Stimulated activated CD4-positive, alpha-beta T cell treated with anti-CD3 and anti-CD28 coated beads, Interleukin-1b, Interleukin-23, amount 100 ng/mL, for 24 hours (primary cell): ENCODE data around the gene CHRDL2.

ENCODE experiments used
- DNase-seq, 4 experiments: peaks; one replicate each; pipeline ENCODE4 v3.0.0-alpha.2; 2020; ENCODE audit warnings: low read depth in 4 of 4, low spot score in 1 of 4

CHRDL2 gene

DNA sequence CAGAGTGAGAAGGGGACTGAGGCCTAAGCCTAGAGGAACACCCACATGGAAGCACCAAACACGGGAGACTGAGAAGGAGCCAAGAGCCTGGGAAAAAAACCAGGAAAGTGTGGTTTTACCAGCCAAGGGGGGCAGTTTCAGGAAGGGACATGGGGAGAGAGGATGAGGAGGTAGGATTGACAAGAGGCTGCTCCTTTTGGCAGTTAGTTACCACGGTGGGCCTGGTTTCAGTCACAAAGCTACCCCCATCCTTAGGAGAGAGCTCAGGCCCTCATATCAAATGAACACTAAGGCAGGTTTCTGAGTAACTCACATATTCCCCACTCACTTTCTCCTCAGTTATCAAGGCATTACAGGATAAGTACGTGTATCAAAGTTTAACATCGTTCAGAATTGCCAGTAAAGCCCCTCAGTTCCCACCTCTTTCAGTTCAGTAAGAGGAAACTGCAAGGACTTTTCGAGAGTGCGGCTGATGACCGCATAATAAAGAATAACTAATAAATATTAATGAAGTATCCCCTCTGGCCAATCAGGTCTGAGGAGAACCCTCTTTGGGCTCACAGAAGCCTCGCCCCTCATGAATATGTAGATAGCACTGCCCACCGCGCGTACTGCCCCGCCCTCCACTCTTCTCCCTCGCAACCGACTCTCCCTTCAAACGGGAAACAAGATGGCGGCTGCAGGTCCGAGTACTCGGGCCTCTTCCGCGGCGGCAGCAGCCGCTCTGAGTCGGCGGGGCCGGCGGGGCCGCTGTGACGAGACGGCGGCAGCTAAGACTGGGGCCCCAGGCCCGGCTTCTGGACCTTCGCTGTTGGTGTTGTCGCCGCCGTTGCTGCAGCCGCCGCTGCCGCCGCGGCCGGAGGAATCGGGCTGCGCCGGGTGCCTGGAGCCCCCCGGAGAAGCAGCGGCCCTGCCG, 17.2 kb upstream of the CHRDL2 start, which contains the start of gene RNF169:
TSS of gene RNF169 (plus strand) at position 639 of the 916 bp plus-strand sequence. CDS start at position 671, 32 bp downstream.
- peak; percentile 71 to 84 (median 76) for DNase-seq

DNA sequence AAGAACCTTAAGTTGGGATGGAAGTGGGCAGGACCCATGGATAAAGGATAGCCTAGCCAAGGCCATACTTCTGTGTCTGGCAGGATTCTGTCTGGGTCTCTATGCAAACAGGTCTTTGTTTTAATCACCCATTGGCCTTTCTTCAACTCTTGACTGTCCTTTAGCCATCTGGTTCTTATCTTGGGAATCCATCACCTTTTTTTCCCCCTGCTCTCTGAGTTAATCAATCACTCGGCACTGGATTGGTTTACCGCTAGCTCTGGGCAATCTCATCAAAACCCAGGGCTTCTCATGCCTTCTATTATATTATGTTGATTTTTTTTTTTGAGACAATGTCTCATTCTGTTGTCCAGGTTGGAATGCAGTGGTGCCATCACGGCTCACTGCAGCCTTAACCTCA, 15.6 kb upstream of the CHRDL2 start:
- no peak for DNase-seq

DNA sequence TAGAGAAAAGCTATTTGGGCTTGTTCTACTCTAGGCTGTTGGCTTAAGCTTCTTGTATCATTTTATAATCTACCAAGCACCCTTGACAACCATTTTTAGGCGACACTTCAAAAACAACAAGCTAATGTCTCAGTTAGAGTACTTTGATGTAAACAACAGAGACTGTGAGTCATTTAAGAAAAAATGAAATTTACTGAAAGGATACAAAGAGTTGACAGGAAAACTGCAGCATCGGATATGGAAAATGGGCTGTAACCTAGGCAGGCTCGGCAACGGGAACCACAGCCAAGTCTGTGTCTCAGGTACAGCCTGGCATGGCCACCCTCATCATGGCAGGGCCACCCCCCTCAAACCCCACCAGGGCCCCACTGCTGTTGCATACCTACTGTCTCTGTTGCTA, 13.1 kb upstream of the CHRDL2 start:
- DNase-seq, result no peak

DNA sequence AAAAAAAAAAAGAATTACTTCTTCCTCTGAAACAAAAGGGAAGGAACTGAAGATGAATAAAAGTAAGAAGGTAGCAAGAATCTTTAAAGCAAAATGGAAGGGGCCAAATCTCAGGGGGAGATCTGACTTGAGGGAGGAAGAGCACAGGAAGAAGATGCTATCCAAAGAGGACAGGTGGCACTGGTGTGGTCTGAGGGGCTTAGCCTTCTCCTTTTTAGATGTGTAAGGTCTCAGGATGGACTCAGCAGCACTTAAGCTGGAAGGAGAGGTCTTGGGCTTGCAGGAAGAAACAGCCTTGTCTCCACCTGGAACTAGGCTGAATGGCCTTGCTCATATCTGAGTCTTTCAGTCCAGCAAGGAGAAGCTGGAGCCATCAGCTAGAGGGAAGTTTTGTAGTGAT, 12.4 kb upstream of the CHRDL2 start:
- DNase-seq, result no peak

DNA sequence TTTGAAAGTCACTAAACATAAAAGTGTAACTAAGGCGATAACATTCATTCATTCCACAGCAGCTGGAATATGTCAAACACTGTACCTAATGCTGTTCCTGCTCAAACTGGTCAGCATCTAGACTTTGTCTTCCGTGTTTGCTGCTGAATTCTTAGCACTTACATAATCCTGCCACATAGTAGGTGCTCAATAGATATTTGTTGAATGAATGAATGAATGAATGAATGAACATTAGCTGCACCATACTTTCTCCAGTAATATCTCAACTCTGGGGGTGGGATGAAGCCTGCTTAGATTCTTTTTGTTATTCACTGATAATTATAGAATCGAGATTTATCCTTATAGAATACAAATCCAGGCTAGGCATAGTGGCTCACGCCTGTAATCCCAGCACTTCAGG, 10.8 kb upstream of the CHRDL2 start:
- no peak for DNase-seq

DNA sequence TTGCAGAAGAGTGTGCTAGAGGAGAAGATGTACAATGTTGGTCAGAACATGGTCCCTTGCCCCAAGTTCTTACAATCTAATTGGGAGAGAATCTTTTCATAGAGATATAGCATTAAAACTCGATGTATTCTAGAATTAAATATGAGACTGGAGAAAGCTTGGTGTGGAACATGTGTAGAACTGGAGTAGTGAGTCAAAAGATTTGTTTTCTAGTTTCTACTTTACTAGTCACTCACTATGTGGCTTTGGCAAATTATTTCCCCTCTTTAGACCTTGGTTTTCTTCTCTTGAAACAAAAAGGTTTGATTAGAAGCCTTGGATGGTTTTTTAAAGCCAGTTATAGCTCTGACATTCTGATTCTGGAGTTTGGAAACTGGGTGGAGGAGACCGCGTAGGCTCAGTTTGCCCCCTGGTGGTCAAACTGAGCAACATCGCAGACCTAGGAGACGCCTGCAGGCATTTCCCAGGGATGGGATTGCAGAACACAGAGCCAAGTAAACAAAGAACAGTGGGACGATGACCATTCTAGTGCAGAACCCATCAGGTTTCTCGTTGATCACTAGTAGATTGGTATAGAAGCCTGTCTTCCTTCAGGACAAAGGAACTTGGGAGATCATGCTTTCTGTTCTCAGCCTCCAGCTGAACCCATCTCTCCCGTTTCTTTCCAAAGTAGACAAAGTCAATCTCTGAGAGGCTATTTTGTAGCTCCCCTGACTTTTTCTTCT, 8.5 kb upstream of the CHRDL2 start:
- DNase-seq, result peak in 1 of 4 experiments; percentile 15

DNA sequence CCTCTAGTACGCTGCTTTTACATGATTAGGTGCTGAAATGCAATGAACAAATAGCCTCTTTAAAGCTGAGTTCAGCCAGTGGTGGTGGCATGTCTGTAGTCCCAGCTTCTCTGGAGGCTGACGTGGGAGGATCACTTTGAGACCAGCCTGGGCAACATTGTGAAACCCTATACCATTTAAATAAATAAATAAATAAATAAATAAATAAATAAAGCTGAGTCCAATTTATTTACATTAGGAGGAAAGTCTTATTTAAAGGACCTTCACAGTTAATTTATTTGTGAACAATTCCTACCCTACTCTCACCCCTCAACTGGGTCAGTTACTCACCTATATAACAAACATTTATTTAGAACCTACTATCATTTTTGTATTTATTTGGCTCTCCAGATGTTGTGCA, 4.8 kb upstream of the CHRDL2 start:
- DNase-seq, result no peak

DNA sequence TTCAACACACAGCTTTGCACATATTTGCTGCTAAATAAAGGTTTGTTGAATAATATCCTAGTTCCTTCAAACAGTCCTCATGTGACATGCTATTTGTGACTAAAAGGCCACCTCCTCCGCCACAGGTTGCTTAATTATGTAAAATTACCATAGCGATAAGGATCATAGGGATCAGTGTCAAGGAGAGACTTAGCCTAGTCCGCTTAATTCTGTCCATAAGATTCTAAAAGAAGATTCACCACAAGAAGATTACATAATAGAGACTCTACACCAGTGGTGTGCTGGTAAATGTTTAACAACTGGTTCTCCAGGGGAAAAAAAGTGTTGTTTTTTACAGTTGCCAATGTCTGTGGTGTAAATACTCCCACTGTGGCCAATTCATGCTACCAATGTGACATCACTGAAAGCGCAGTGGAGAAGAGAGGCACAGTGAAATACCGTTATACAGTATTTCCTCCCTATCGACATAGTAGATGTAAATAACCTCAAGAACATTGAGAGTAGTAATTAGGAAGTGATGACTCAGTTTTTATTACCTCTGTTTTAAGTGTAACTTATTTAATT, 4.2 kb upstream of the CHRDL2 start:
- no peak for DNase-seq

DNA sequence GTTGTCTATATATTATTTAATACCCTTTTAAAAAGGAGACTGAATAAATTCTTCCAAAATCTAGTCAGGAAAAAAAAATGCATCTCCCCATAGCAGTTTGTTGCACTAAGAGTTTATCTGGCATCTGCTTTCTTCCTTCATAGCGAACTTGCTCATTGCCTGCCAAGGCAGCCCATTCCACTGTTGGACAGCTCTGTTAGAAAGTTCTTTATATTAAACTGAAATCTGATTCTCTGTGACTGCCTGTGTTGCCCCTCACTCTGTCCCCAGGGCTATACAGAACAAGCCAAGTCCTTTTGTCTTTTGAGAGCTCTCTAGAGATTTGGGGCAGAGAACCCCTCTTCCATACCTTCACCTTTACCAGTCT, 3.3 kb upstream of the CHRDL2 start:
- no peak for DNase-seq

DNA sequence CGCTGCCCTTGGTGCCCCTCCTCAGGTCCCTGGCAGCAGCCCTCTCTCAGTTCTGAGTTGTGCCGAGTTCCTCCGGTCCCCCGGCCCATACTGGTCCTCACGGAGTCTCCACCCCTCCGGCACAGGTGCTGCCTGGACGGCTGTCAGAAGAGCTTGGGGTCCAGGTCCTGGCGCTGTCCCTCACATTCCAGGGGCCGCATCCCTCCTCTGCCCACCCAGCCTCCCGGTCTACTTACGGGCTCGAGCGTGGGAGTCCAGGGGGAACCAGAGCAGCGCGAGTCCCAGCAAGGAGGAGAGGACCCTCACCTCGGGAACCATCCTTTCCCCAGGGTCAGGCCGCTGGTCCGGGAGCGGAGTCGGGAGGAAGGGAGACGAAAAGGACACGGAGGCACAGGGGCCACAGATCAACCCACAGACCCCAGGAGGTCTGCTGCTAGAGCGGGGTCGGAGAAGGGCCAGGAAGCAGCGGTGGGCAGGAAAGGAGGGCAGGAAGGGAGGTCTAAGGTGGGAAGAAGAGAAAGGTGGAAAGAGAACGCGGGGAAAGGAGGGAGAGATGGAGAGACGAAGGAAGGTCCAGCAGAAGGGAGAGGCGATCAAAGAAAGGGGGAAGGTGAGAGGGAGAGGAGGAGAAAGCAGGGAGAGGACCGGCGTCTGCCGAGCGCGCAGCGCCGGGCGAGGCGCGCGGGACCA, 510 bp downstream of the CHRDL2 start:
- no peak for DNase-seq

DNA sequence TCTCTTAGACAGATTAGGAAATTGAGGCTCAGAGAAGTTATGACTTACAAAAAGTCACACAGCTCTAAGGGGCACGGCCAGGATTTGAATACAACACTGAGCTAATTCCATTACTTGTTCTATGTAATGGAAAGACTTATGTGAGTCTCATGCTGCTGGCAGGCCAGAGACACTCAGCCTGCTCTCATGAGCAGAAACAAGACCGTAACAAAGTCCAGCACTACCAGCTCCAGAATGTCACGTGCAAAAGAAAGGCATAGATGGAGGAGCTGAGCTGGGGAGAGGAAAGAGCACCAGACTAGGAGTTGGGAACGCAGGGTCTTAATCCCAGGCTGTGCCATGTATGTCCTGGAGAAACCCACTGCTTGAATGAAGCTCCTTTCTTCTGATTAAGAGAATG, 1.8 kb downstream of the CHRDL2 start:
- no peak for DNase-seq

DNA sequence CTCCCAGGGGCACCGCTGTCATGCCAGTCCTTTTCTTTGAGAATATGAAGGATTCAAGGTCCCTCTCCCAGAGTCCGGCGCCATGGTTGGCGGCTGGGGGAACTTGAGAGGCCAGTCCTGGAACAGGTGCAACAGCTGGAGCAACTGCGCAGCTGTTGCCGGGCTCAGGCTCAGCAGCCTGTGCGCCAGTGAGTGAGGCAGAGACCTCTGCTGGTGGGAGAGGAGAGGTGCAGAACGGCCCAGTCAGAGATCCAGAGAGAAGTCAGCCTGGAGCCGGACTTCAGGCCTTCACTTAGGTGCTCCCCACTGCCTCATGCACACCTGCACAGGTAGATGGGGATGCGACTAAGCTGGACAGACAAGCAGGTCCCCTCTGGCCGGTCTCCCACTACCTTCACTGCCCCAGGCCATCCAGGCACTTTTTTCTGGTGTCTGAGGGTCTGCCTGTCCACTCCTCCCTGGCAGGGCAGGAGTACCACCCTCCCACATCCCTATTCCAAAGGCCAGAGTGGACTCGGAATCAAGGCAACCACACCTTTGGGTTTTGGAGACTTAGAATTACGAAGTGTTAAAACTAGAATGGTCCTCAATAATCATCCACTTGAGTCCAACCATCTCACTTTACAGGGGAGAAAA, 4.6 kb downstream of the CHRDL2 start:
- peak in 2 of 4 experiments; percentile 39 to 40 for DNase-seq

DNA sequence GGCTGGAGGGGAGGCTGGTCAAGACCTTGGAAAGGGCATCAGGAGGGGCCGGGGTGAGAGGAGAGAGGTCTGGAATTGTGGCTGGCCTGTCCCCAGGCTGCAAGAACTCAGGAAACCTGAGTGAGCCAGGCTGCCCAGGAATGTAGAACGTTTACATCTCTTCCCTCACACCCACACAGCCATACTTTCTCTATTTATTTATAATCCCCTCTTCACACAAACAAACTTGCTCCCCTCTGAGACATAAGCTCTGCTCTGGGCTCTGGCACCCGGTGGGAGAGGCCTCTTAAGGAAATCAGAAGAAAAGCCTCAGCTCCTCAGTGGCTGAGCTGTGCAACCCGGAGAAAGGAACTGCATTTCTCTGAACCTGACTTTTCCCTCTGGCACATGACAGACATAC, 5.5 kb downstream of the CHRDL2 start:
- no peak for DNase-seq

DNA sequence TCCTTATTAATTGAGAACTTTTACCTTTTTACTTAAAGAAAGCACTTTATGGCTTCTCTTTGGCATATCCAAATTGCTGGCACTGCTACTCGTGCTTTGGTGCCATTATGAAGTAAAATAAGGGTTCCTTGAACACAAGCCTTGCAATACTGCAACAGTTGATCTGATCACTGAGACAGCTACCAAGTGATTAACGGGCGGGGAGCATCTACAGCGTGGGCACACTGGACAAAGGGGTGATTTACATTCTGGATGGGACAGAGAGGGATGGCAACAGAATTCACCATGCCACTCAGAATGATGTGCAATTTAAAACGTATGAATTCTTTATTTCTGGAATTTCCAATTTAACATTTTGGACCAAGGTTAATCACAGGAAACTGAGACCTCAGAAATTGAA, 7.7 kb downstream of the CHRDL2 start:
- DNase-seq, result no peak

DNA sequence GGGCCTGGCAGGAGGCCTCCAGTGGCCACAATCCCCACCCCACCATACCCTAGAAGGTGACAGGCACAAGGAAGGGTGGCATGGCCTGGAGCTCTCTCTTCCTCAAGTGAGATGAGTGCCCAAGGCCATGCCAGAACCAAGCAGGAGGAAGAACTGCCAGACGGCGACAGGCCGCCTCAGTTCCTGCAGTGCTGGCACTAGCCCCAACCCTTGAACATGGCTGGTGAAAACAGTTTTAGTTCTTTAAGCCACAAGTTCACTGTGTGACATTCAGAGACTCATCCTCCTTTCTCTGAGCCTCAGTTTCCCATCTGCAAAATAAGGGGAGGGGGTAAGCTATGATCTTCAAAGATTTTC, 9.8 kb downstream of the CHRDL2 start:
- no peak for DNase-seq

DNA sequence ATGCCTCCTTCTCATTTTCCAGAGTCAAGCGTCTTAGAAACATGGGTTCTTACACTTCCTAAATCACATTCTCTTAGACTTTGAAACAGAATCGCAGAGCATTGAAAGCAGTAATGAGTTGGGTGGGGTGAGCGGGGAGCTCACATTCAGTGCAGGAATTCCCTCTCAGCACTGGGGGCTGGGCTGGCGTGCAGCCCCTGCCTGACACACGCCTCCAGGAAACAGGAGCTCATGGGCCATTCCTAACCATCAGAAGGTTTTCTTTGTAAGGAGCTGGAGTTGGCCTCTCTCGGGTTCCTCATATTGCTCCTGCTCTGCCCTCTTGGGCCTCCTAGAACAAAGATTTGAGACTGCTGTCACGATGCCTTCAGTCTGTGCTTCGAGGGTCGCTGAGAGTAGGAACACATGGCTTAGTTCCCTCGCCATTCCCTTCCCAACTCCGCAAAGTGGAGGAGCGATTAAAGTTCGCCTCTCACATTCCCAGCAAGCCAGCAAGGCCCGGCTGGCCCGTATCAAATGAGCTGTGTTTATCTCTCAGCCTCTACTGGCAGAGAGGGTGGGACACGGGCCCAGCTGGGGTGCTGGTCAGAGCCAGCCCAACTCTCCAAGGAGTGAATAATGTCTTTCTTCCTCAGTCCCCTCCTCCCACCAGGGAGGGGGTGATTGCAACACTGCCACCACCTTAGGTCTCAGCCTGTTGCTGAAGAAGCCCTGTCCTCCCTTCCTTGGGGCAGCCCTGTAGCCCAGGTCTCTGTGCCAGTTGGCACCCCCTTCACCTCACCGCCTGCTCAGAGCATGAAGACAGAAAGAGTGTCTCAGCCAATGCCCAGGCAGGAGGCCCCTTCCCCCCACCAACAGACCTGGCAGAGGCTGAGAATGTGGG, 10.4 kb downstream of the CHRDL2 start:
- DNase-seq, result no peak

DNA sequence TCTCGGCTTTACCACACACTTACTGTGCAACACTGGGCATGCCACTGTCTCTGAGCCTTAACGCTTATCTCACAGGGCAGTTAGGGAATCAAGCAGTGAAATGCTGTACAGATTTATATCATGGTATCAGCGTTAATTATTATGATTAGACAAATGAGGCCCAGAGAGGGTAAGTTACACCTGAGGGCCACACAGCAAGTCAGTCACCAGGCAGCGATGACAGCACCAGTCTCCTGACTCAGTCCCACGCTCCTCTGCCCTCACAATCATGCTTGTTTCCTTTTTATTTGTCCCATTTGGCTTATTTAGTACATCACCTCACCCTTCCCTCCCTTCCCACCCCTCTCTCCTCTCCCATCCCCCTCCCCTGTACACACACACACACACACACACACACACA, 12.2 kb downstream of the CHRDL2 start:
- no peak for DNase-seq

DNA sequence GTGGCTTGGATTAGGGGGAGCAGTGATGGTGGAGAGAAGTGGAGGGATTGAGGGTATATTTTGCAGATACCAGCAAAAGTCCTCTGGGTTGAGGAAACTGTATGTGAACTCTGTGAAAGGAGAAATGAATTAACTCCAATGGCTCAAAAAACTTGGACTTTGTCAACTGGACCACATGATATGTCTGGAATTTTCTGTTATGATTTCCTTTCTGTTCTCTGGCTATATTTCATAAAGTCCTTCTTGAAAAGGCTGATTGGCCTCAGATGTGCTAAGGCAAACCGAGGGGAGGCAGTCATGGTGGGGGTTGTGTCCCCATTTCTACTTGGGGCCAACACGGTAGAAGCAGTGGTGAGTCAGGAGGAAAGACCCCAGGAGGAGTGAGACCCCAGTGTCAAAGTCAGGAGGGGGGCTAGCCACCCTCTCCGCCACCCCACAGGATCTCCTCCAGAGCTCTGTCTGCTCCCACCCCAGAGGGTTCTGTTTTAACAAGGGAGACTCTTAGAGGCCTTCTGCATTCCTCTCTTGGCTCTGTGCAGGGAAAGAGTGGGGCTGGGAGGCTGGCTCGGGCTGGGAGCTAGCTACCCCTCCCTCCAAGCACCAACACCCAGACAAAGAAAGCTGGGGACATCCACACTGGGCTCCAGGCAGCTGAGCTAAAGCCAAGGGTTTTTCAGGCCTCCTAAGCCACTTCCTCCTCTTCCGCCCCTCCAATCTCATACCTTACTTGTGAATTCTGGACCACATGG, 13.8 kb downstream of the CHRDL2 start:
- no peak for DNase-seq

DNA sequence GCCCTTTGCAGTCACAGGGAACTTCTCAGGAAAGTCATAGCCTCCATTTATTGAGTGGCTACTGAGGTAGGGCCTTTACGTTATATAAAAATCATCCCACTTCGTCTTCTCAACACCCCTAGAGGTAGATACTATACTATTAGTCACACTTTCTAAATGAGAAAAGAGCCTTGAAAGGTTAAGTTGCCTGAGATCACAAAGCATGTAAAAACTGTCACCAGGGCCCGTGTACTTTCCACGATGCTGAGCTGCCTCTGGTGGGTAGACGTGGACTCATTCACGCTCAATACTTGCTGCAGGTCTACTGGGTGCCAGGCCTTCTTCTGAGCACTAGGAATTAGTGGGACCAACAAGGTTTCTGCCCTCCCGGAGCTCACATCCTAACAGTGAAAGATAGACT, 16.3 kb downstream of the CHRDL2 start:
- DNase-seq, result peak in 1 of 4 experiments; percentile 4
